G401 (cell line): ENCODE data around the gene CLDND2. TPM values are rescaled to one million over a fixed set of nuclear protein-coding genes. Genes with fewer than 3 reads are reported as not detected.

Experiments used
- DNase-seq: peaks from one replicate; pipeline ENCODE4 v3.0.0-alpha.2; 2015; ENCODE audit warnings: low spot score
- in situ Hi-C: cut with HindIII; loops from 2 replicates; pipeline ENCODE4 v1.10.0; 2016; ENCODE audit warnings: low sequenced_read_pairs, mixed read lengths
- total RNA-seq: library from RNA; depleted of rRNA; stranded (reverse); fragments of >200 nt; shearing (Covaris generic); gene quantifications from 2 replicates; pipeline ENCODE4 v1.2.3, GENCODE V29; 2014

CLDND2 gene
- total RNA-seq, 1 experiment from 2014 or later, result not detected

GRCh38 chr19:51387924-51388389, 19.2 kb upstream of the CLDND2 start, which contains the start of gene LIM2:
Gene LIM2 (minus strand): TSS chr19:51387974. CDS start chr19:51387443, 531 bp downstream.
- DNase-seq, result no peak
- in situ Hi-C loops, result no loop called here

GRCh38 chr19:51386882-51387520, 18.2 kb upstream of the CLDND2 start:
- in situ Hi-C loops, result no loop called here
- no peak for DNase-seq

- in situ Hi-C loops, result no loop called here
- no peak for DNase-seq
Observed at GRCh38 chr19:51382004-51382403, 13.2 kb upstream of the CLDND2 start.

GRCh38 chr19:51380379-51380778, 11.6 kb upstream of the CLDND2 start:
- no peak for DNase-seq
- in situ Hi-C loops, result no loop called here

- in situ Hi-C loops, result no loop called here
- no peak for DNase-seq
Observed at GRCh38 chr19:51377422-51377821, 8.6 kb upstream of the CLDND2 start.

GRCh38 chr19:51375504-51376221, 6.9 kb upstream of the CLDND2 start:
- no peak for DNase-seq
- in situ Hi-C loops, result no loop called here

- DNase-seq, result no peak
- in situ Hi-C loops, result no loop called here
Observed at GRCh38 chr19:51372649-51373504, 4.1 kb upstream of the CLDND2 start, which contains the start of gene NKG7. Gene NKG7 (minus strand): TSS chr19:51372654. CDS start chr19:51372535, 119 bp downstream.

GRCh38 chr19:51372021-51372648, 3.3 kb upstream of the CLDND2 start:
- no peak for DNase-seq
- in situ Hi-C loops, result no loop called here

- no peak for DNase-seq
- in situ Hi-C loops, result no loop called here
Observed at GRCh38 chr19:51371186-51371690, 2.4 kb upstream of the CLDND2 start.

GRCh38 chr19:51370230-51370629, 1.4 kb upstream of the CLDND2 start:
- DNase-seq, result no peak
- in situ Hi-C loops, result no loop called here

- in situ Hi-C loops, result no loop called here
- DNase-seq, result peak; percentile 97
Observed at GRCh38 chr19:51367565-51368365, 1.0 kb downstream of the CLDND2 start.

GRCh38 chr19:51367255-51367564, 1.6 kb downstream of the CLDND2 start:
- DNase-seq, result no peak
- in situ Hi-C loops, result no loop called here

GRCh38 chr19:51366389-51367254, 2.2 kb downstream of the CLDND2 start:
- DNase-seq, result peak; percentile 99
- in situ Hi-C loops, result no loop called here

GRCh38 chr19:51365965-51366388, 2.8 kb downstream of the CLDND2 start, which contains the start of gene ETFB:
Gene ETFB (minus strand): TSS chr19:51366388. CDS start chr19:51366326, 62 bp downstream.
- in situ Hi-C loops, result no loop called here
- DNase-seq, result no peak

GRCh38 chr19:51365211-51365964, 3.4 kb downstream of the CLDND2 start:
- peak; percentile 36 for DNase-seq
- in situ Hi-C loops, result no loop called here

- in situ Hi-C loops, result no loop called here
- no peak for DNase-seq
Observed at GRCh38 chr19:51364200-51365106, 4.3 kb downstream of the CLDND2 start.
